CMK (cell line): ENCODE results near the gene AASDH.

Experiments
- DNase-seq: peaks from one replicate; pipeline ENCODE4 v3.0.0-alpha.2; 2010; ENCODE audit warnings: low read depth

The AASDH gene, protein sequence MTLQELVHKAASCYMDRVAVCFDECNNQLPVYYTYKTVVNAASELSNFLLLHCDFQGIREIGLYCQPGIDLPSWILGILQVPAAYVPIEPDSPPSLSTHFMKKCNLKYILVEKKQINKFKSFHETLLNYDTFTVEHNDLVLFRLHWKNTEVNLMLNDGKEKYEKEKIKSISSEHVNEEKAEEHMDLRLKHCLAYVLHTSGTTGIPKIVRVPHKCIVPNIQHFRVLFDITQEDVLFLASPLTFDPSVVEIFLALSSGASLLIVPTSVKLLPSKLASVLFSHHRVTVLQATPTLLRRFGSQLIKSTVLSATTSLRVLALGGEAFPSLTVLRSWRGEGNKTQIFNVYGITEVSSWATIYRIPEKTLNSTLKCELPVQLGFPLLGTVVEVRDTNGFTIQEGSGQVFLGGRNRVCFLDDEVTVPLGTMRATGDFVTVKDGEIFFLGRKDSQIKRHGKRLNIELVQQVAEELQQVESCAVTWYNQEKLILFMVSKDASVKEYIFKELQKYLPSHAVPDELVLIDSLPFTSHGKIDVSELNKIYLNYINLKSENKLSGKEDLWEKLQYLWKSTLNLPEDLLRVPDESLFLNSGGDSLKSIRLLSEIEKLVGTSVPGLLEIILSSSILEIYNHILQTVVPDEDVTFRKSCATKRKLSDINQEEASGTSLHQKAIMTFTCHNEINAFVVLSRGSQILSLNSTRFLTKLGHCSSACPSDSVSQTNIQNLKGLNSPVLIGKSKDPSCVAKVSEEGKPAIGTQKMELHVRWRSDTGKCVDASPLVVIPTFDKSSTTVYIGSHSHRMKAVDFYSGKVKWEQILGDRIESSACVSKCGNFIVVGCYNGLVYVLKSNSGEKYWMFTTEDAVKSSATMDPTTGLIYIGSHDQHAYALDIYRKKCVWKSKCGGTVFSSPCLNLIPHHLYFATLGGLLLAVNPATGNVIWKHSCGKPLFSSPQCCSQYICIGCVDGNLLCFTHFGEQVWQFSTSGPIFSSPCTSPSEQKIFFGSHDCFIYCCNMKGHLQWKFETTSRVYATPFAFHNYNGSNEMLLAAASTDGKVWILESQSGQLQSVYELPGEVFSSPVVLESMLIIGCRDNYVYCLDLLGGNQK

DNA sequence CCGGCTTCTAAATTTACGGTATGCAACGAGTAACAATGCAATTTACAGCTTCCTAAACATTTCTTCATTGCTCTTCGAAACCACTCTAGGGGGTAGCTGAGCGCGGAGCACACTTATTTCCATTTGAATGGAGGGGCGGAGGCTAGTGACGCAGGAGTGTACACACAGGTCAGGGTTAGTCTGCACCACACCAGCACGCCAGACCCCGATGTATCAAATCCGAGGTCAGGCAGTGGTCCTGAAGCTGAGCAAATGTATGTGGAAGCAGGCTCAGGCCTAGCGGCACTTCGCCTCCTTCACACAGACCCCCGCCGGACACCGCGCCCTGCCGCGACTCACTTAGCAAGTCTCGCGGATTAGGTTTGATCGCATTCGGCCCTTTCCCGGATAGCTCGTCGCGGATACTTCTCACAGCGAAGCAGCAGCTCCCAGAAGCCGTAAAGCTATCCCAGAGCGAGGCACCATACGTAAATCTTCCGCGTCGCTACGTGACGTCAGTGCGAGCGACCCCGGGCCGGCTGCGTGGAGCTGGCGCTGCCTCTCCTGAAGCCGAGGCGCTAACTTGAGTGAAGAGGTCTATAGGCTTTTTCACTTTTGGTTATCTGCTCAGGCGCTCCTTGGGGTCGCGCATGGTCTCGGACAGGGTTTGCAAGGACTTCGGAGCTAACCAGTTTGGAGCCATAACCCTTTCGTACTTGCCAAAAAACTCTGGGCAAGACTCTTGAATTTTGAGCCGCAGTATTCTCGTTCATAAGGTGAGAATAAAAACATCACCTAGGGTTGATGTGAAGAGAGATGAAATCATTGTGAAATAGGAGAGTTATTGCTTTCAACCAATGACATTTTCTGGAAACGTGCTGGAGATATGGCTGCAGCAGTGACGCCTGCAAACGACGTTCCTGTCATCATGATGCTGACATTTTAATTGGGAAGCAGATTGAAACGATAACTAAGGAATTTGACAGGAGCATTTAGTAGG lies at the start of gene AASDH:
AASDH (minus strand) TSS at position 469 of the 979 bp plus-strand sequence. CDS start 3,192 bp downstream, outside the sequence.
- peak; percentile 74 for DNase-seq

DNA sequence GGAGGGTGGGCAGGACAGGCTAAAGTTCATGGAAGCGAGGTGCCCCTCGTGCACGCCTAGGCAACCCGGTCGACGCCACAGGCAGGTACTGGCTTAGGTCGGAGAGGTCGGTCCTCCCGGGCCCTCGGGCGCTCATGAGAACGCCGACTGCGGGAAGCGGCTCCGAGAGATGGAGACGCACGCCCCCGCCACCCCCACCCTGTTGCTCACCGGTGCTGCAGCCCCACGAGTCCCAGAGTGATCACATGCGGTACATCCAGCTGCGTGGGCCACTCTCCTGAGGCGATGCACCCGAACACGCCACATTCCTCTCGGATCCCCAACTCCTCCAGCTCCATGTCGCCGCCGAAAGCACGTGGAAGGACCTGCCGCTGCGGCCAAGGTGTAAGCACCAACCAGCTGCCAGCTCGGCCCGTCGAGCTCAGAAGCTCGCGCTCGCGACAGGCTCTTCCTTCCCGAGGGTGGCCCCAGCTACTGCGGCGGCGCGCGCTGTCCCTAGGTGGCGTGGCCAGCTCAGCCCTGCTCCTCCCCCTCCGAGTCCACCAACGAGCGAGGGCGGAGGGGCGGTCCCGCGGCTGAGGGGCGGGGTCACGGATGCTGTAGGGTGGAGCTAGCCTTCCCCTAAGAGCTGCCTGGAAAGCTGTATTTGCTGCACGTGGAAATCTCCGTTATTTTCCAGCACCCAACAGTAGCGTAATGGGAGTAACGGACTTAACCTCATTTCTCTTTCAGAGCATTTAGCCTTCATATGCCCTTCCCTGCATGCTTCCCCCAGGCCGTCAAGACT lies 48.0 kb upstream of the AASDH start, which contains the start of gene PPAT:
PPAT (minus strand) TSS at position 476 of the 787 bp plus-strand sequence; CDS start at position 338, 138 bp downstream.
- DNase-seq = peak; percentile 91

DNA sequence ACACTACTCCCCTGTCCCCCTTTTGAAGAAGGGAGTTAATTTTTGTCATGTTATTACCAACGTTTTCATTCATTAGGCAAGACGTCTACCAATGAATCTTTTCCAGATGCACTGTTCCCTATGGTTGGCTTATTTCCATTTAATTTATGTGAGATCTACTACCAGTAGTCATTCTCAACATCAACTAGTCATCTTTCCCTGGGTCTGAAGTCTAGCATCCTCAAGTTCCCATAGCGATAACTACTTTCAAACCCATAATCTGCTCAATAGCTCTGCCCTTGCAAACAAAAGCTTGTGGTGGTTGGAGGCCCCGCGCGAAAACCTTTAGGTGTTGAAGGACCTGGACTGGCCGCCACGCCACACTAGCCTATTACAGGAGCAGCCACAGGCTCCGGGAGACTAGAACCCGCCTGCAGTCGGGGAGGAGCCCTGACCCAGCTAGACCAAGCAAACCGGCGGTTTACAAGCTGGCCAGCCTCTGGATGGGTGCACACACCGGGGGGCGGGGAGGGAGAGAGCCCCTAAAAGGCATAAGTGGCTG lies 47.4 kb upstream of the AASDH start:
- peak; percentile 30 for DNase-seq

DNA sequence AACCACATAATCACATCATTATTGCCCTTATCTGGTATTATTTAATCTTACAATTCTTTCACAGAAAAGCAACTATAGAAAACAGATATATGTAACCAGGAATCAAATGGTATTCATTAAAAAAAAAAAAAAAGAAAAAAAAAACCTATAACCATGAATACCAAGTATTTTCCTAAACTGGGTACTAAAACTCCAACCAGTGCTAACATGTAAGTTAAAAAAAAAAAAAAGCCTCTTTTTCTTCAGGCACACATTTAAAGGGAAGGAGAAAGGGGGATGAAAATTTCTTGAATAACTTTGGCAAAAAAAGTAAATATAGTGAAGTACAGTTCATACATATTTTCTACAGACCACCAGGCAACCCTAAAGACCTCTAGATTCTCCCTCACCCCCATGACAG lies 46.0 kb upstream of the AASDH start:
- DNase-seq = no peak

DNA sequence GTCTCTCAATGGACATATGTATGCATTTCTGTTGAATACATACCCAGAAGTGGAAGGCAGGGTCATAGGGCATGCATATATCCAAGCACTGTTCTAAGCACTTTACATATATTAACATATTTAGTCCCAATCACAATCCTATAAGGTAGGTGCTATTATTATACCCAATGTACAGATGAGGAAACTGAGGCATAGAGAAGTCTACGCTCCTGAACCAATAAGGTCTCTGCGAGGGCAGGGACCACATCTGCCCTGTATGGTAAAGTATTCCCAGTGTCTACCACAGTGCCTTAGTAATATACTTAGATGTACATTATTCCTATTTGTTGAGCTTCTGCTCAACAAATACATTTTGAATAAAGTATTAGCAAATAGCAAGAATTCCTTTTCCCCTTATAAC lies 42.9 kb upstream of the AASDH start:
- no peak for DNase-seq

DNA sequence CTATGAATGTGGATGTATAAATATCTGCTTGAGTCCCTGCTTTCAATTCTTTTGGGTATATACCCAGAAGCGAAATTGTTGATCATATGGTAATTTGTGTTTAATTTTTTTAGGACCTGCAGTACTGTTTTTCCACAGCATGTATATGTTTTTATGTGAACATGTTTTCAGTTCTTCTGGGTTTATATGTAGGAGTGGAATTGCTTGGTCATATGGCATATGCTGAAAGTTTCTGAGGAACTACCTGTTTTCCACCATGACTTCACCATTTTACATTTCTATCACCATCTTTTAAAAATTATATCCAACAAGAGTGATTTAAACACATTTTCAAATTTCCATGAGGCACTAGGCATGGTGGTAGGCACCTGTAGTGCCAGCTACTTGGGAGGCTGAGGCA lies 39.9 kb upstream of the AASDH start:
- DNase-seq = no peak

DNA sequence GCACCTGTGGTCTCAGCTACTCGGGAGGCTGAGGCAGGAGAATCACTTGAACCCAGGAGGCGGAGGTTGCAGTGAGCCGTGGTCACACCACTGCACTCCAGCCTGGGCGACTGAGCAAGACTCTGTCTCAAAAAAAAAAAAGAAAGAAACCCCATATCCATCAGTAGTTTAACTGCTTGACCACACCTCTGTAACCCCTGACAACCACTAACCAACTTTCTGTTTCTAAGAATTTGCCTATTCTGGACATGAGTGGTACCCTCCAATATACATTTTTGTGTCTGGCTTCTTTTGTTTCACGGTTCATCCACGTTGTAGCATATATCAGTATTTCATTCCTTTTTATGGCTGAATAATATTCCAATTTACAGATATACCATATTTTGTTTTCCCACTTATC lies 39.0 kb upstream of the AASDH start:
- DNase-seq = no peak

DNA sequence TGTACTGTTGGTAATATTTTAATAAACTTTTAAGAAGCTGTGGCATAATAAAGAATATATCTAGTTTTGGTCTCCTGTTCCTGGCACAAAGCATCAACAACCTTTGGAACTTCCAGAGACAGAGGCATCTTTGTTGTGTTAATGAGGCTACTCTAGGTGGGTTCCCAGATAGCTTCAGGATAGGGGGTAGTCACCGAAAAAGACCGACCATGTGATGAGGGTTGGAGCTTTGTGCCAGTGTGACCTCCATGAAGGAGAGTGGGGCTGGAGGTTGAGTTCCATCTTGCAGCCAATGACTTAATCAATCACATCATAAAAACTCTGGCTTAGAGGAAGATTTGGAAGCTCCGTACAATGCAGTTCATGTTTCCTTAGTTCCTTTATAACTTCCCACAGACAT lies 38.2 kb upstream of the AASDH start:
- DNase-seq = no peak

DNA sequence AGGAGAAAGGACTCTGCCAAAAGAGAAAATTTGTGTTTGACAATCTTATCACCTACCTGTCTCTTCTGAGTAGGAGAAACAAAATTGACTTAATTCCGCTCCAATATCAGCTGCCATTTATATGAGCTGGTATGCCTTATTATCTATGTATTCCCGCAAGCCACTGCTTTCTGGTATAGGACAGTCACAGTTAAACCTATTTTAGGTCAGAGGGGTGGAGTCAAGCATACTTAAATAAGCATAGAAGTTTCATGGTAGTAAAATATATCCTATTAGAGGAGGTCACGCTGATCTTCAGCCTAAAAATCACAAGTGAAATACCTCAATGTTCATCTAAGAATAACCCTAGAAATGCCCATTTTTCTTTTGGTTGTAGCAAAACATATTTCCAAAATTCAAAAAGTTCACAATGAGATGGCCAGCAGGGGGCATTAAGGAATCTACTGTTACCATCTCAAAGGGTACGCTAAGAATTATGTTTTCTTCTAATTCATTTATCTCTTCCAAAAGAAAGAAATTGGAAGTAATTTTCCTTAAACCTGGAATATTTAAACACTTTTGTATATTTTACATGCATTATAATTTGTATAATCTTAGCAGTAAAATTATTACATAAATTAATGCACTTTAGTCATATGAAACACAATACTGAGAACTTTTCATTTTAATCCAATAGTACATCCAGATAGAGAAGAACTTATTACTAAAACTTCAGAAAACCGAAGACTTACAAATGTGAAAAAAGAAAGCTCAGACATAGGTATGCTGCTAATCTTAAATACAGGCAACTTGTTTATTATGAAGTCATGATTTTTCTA lies 37.6 kb upstream of the AASDH start:
- no peak for DNase-seq

DNA sequence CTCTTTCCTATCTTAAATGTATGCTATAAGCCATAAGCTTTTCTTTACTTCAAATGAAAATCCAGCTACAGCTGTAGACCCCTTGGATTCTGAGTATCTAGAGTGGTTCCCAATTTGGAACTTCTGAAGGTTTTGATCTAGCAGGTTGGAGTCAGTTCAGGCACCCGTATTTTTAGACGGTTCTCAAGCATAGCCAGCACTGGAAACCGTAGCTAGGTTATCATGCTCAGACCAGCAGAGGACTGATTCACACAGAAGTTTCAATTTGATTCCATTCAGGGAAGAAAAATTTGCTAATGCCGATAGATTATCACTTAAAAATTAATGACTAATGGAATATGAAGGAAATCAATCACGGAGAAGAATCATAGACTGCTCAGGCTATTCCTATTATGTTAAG lies 36.9 kb upstream of the AASDH start:
- no peak for DNase-seq

DNA sequence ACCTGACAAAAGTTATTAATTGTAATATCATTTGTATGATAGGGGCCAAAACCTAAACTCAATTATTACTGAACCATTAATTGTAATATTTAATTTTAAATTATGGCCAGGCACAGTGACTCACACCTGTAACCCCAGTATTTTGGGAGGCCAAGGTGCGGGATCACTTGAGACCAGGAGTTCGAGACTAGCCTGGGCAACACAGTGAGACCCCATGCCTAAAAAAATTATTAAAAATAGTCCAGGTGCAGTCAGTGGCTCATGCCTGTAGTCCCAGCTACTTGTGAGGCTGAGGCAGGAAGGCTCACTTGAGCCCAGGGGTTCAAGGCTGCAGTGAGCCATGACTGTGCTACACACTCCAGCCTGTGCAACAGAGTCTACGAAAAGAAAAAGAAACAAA lies 30.1 kb upstream of the AASDH start:
- DNase-seq = no peak

DNA sequence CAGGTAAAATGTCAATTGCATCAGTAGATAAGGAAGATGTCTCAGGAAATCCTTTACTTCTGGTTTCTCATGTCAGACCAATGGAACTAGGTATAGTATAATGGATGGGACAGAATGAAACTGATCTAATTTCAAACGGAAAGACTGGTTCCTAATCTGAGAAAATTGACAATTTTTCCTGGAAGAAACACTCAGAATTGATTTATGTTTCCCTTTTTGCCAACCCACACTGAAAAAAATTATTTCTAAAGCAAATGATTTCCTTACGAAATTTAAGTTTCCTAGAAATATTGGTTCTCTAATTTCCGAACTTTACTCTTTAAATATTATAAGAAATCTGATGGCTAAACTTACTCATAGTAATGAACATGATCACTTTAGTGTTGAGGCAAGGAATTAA lies 29.1 kb upstream of the AASDH start:
- no peak for DNase-seq

DNA sequence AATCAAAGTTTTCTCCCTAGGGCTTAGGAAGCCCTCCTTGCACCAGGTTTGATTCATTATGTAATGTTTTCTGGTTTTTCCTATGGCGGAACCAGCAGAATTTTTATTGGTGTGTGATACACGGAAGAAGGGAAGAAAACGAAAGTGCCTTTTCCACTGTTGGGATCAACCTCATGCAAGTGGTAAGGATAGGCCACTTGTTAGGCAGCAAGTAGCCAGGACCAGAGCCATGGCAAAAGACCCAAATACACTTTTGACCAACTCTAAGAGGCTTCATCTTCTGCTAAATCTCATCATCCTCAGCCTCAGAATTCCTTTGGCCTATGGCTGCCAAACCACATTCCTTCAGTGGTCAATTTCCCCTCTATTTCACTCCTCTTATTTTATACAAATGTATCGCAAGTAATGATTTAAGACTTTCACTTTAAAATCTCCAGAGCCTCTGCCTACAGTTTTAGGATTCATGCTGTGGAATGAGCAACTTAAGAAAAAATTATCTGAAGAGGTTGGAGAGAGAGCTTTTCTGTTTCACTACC lies 26.9 kb upstream of the AASDH start:
- no peak for DNase-seq

DNA sequence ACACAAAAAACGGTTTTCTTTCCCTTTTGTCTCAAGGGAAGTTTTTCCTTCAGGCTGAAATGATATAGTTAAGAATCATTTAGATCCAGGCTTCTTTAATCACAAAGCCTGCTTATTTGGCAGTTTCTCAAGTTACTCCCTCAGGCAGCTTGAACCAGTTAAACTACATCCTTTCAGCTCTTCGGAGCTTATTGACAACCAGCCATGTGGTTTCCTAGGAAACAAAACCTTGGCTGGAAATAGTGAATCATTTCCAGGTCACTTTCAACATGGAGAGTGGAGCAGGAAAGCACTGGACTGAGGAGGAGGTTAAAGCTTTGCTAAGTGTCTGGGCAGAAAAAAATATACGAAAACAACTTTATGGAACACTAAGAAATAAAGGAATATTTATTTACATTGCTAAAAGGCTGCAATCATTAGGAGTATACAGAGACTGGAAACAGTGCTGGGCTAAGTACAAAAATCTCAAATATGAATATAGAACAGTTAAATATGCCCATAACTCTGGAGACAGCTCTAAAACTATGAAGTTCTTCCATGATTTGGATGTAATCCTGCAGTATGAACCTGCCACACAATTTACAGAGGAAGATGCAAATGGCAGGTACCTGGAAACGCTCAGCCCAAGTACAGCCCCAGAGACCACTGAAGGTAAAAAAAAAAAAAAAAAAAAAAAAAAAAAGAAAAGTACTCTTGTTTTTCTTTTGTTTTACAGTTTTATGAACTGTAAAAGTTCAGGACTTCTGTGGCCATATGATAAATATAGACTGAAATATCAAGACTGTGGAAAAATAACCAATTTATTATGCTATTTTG lies 23.2 kb upstream of the AASDH start:
- DNase-seq = no peak

DNA sequence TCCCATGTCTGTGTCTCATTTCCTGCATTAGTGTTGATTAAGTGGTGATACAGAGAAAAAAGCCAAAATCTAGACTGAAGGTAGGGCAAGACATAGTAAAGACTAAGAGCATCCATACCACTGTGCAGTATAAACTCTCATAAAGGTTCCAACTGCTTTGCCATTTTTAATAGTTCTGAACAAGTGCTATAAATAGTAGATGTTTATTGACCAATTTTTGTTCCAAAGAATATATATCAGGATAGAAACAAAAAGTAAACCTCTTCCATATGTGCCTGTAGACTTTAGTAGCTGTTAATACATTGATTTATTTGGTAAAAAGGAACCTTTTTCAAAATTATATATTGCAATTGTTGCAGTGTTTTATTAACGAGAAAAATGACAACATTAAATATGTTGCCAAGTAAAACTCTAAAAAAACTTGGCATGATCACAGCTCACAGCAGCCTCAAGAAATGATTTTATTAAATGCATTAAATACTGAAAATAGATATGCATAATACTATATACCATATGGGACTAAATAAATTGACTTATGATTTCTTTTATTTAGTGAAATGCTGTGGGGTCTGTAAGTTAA lies 22.3 kb upstream of the AASDH start:
- DNase-seq = no peak

DNA sequence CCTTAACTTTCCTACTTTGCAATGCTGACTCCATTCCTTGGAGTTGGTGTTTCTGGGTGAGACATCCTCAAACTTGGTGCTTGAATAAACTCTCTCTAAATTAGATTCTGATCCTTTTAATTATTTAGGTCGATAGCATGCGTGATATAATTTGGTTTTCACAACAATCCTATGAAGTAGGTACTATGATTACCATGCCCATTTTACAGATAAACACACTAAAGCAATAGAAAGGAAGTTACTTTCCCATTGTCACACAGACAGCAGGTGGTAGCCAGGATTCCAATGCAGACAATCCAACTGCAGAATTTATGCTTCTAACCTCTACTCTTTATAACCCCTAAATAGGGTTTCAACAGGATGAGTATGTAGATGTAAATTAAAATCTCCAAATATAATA lies 21.7 kb upstream of the AASDH start:
- DNase-seq = no peak

DNA sequence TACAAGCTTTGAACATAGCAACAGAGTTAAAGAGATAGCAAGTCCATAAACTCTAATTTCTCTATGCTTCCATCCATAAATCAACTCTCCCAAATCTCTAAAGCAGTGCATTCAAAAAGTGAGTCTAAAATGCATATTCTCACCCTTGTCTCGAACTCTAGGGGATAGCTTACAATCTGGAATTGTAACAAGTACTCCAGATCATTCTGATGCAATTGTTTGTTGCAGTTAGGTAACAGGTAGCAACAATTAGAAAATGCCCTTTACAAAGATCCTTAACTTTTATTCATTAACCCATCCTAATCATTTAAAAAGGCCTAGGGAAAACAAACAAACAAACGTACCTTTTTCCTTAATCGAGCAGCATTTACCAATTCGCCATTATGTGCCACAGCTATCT lies 18.9 kb upstream of the AASDH start:
- no peak for DNase-seq

DNA sequence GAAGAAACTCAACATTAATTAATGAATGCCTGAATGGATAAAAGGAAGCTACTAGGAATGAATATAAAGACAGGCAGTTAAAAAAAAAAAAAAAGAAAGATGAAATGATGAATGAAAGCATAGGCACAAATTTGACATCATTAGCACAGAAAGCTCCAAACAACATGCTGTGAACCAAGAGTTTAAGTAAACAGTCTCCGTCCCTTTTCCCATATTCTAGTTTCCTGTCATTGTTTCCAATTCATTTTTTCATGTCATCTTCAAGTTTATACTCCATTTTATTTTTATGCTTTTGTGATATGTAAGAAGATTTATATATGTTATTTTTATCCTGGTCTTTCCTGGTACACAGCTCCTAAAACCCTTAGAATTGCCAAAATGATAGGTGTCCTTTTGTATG lies 17.7 kb upstream of the AASDH start:
- no peak for DNase-seq
